SK-N-SH (cell line): ENCODE data around the gene SVIL. TPM values are rescaled to one million over a fixed set of nuclear protein-coding genes. Genes with fewer than 3 reads are reported as not detected.

Experiments
- CTCF ChIA-PET: fragments of 300-600, 350-600 bp; formaldehyde crosslinking; extraction: SDS; loops from one replicate; lab custom pipeline; 2021; lab: Yijun Ruan, JAX
- POLR2A ChIA-PET: fragments of 350-600 bp; sonication (Branson Sonifier 250); formaldehyde crosslinking; extraction: SDS; loops from one replicate; lab custom pipeline; 2020; ENCODE audit warnings: antibody characterized with exemption, inconsistent platforms; lab: Yijun Ruan, JAX
- DNase-seq: peaks from one replicate; pipeline ENCODE4 v3.0.0; 2012
- H2AFZ ChIP-seq: fragments of 200-600 bp; sonication (generic); 2 replicates; pipeline ENCODE4 v1.8.1; 2016; ENCODE audit warnings: antibody characterized with exemption, mild to moderate bottlenecking, low read depth
- H3F3A ChIP-seq: fragments of 200-600 bp; sonication (generic); replicated peaks from 2 replicates; pipeline ENCODE3; 2016; ENCODE audit warnings: antibody characterized with exemption, mild to moderate bottlenecking; ENCODE audit not compliant: insufficient read depth
- H3K27ac ChIP-seq, 2 experiments: fragments of 200-500 bp in 1 of 2; fragments of 200-600 bp in 1 of 2; sonication (Bioruptor generic) in 1 of 2; sonication (generic), shearing (Covaris generic) in 1 of 2; 2 replicates each; pipeline versions ENCODE4 v1.5.1 to v1.6.1; 2014 to 2016; ENCODE audit warnings: low read depth in 2 of 2, inconsistent platforms in 1 of 2, low read length in 1 of 2, mild to moderate bottlenecking in 1 of 2, mixed read lengths in 1 of 2
- H3K27me3 ChIP-seq: fragments of 200-600 bp; sonication (generic), shearing (Covaris generic); 2 replicates; pipeline ENCODE4 v1.6.1; 2016; ENCODE audit warnings: mixed run types; ENCODE audit not compliant: insufficient read depth
- H3K36me3 ChIP-seq, 2 experiments: fragments of 200-500 bp in 1 of 2; fragments of 200-600 bp in 1 of 2; sonication (Bioruptor generic) in 1 of 2; sonication (generic) in 1 of 2; replicated peaks in 1 of 2; 2 replicates each; pipeline versions ENCODE3 to v1.5.1; 2014 to 2016; ENCODE audit warnings: low read length in 1 of 2, mild to moderate bottlenecking in 1 of 2; ENCODE audit not compliant: insufficient read depth in 2 of 2, control insufficient read depth in 1 of 2
- H3K4me1 ChIP-seq, 2 experiments: fragments of 200-500 bp in 1 of 2; fragments of 200-600 bp in 1 of 2; sonication (Bioruptor generic) in 1 of 2; sonication (generic), shearing (Covaris generic) in 1 of 2; 2 replicates each; pipeline versions ENCODE4 v1.5.1 to v1.6.1; 2014 to 2016; ENCODE audit warnings: low read depth in 1 of 2, low read length in 1 of 2, mixed run types in 1 of 2; ENCODE audit not compliant: insufficient read depth in 2 of 2, control insufficient read depth in 1 of 2
- H3K4me2 ChIP-seq: fragments of 200-600 bp; sonication (generic), shearing (Covaris generic); 2 replicates; pipeline ENCODE4 v1.6.1; 2017; ENCODE audit warnings: mixed run types
- H3K4me3 ChIP-seq, 2 experiments: fragments of 200-500 bp in 1 of 2; fragments of 200-600 bp in 1 of 2; sonication (Bioruptor generic) in 1 of 2; sonication (generic), shearing (Covaris generic) in 1 of 2; 2 replicates each; pipeline versions ENCODE4 v1.5.1 to v1.8.1; 2014 to 2016; ENCODE audit warnings: low read depth in 2 of 2, inconsistent platforms in 1 of 2, low read length in 1 of 2, mild to moderate bottlenecking in 1 of 2, mixed read lengths in 1 of 2, moderate library complexity in 1 of 2
- H3K79me2 ChIP-seq: fragments of 200-600 bp; sonication (generic); 2 replicates; pipeline ENCODE4 v1.8.1; 2017; ENCODE audit warnings: mild to moderate bottlenecking; ENCODE audit not compliant: insufficient read depth
- H3K9ac ChIP-seq: fragments of 200-600 bp; sonication (generic); 2 replicates; pipeline ENCODE4 v1.6.1; 2017; ENCODE audit warnings: mixed run types
- H3K9me2 ChIP-seq: fragments of 200-600 bp; sonication (generic); 2 replicates; pipeline ENCODE4 v1.6.1; 2017; ENCODE audit warnings: mixed run types
- H3K9me3 ChIP-seq: fragments of 200-600 bp; sonication (generic); 2 replicates; pipeline ENCODE4 v1.6.1; 2017; ENCODE audit warnings: mixed run types, mild to moderate bottlenecking, moderate library complexity
- H4K20me1 ChIP-seq: fragments of 200-600 bp; sonication (generic); 2 replicates; pipeline ENCODE4 v1.6.1; 2017; ENCODE audit warnings: mild to moderate bottlenecking, mixed run types; ENCODE audit not compliant: insufficient read depth
- CHD2 ChIP-seq: fragments of 150-350 bp; IDR thresholded peaks from 2 replicates; pipeline ENCODE4 v1.6.1; 2018; ENCODE audit warnings: low read length; ENCODE audit not compliant: partially characterized antibody
- CTCF ChIP-seq: fragments of 200-600 bp; sonication (generic); IDR thresholded peaks from 2 replicates; pipeline ENCODE4 v1.6.1; 2017; ENCODE audit warnings: antibody characterized with exemption, mild to moderate bottlenecking, moderate library complexity
- ELF1 ChIP-seq: IDR thresholded peaks from 2 replicates; pipeline ENCODE4 v1.4.0; 2012
- GABPA ChIP-seq: IDR thresholded peaks from 2 replicates; pipeline ENCODE4 v1.4.0; 2012; ENCODE audit warnings: low read depth, mild to moderate bottlenecking
- MAX ChIP-seq: IDR thresholded peaks from 2 replicates; pipeline ENCODE4 v1.4.0; 2012; ENCODE audit warnings: low read depth
- MEF2A ChIP-seq: IDR thresholded peaks from 2 replicates; pipeline ENCODE4 v1.4.0; 2012; ENCODE audit warnings: low read depth, borderline replicate concordance
- MXI1 ChIP-seq: IDR thresholded peaks from 2 replicates; pipeline ENCODE4 v1.6.1; 2012; ENCODE audit warnings: mild to moderate bottlenecking, low read depth, low read length, improper control_type of control experiment
- NRF1 ChIP-seq: IDR thresholded peaks from 2 replicates; pipeline ENCODE4 v1.6.1; 2012; ENCODE audit warnings: low read depth, mild to moderate bottlenecking, low read length
- POLR2AphosphoS5 ChIP-seq: IDR thresholded peaks from 2 replicates; pipeline ENCODE4 v1.6.1; 2012; ENCODE audit warnings: low read depth, low read length
- RCOR1 ChIP-seq: fragments of 150-350 bp; IDR thresholded peaks from 2 replicates; pipeline ENCODE4 v1.6.1; 2017; ENCODE audit warnings: antibody characterized with exemption, low read length
- SIN3A ChIP-seq: IDR thresholded peaks from 2 replicates; pipeline ENCODE4 v1.6.1; 2012; ENCODE audit warnings: low read depth, mild to moderate bottlenecking, low read length, moderate library complexity, borderline replicate concordance
- TAF1 ChIP-seq: IDR thresholded peaks from 2 replicates; pipeline ENCODE4 v1.6.1; 2012; ENCODE audit warnings: low read depth, mild to moderate bottlenecking, low read length, moderate library complexity, borderline replicate concordance
- TCF12 ChIP-seq: IDR thresholded peaks from 2 replicates; pipeline ENCODE4 v1.4.0; 2012
- TEAD4 ChIP-seq: IDR thresholded peaks from 2 replicates; pipeline ENCODE4 v1.4.0; 2012; ENCODE audit warnings: mild to moderate bottlenecking, borderline replicate concordance; ENCODE audit not compliant: insufficient read depth
- USF2 ChIP-seq: fragments of 150-350 bp; IDR thresholded peaks from 2 replicates; pipeline ENCODE4 v1.6.1; 2017; ENCODE audit warnings: antibody characterized with exemption, low read length, low read depth, borderline replicate concordance
- YY1 ChIP-seq: IDR thresholded peaks from 2 replicates; pipeline ENCODE4 v1.4.0; 2012; ENCODE audit warnings: low read depth, mild to moderate bottlenecking
- WGBS: methylation state at CpG from one replicate; pipeline ENCODE4 v1.1.6; 2017; ENCODE audit warnings: low lambda C conversion rate; 5-methylcytosine and 5-hydroxymethylcytosine counted together
- polyA plus RNA-seq, 3 experiments: library from polyadenylated mRNA; depleted of rRNA; stranded (reverse); fragments of >200 nt; gene quantifications; 2 replicates each; pipeline ENCODE4 v1.2.3, GENCODE V29; 2012

The SVIL gene
- polyA plus RNA-seq, 1 of the 3 experiments (the other 2 are of a cell fraction) = 48.7 TPM

- Histone ChIP-seq H3K4me1 (peaks cover 13% of the 10 kb centered on the region in 2 experiments; a peak in 3 of 4 replicates), H3K9ac (no peak overlapping the region), H3K36me3 (peaks cover 12 to 15% of the 10 kb centered on the region in 2 experiments), H3K27me3 (no peaks in the 10 kb centered on the region), H3K79me2 (peaks cover 78% of the 10 kb centered on the region), H3K9me2 (no peaks in the 10 kb centered on the region), H3F3A (peaks cover 10% of the 10 kb centered on the region), H2AFZ (no peak overlapping the region), H4K20me1 (peaks cover 36% of the 10 kb centered on the region), H3K4me2 (peak overlapping the region; percentile 23; the same call in 1 of the 2 replicates), H3K27ac (no peak overlapping the region), H3K9me3 (no peaks in the 10 kb centered on the region), H3K4me3 (no peak overlapping the region)
- CTCF ChIA-PET = interaction anchor here (1.0 to 1.6 kb wide), 3 partner anchors 8 to 37 kb away, joined by 4 to 5 read pairs (median 5); no protein-coding TSS in a partner anchor
- WGBS = 91% methylated on average over 10 of the region's 10 CpGs
- no peak for DNase-seq
- no peak for TF ChIP-seq RCOR1
- no peak for TF ChIP-seq TCF12
- no peak for TF ChIP-seq MAX
- no peak for TF ChIP-seq TEAD4
- POLR2A ChIA-PET = no interaction called here
Measured at GRCh38 chr10:29411666-29412315, 223.0 kb downstream of the SVIL start.

DNA sequence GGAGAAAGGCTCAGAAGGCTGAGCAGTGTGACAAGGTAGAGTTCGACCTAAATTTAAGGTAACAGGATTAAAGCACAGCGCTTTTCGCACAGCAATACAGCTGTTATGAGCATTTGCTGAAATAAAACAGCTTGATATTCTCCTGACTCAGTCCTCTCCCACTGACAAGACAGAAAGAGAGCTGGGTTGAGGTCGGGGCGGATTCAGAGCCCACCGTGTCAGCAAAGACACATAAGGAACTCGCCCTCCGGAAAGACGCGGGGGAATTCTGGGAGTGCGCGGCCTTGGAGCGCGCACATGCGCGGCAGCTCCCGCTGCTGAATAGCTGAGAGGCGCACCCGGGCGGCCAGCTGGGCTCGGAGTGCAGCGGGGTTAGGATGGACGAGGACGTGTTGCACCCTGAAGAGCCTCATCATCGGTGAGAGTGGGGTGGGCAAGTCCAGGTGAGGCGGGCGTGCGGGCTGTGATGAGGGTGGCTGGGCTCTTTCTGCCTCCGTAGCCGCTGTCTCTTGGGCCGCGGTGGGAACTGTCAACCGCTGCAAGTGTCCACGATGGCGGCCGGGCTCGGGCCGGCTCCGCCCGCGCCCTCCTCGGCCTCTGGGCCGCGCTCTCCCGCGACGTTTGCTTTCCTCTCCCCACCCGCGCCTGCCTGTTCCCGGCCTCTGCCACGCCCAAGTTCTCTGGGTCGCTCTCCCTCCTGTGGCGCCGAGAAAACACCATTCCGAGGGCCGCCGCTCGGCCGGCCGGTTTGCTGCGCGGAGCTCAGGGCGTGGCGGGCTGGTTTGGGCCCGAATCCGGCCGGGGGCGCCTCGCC lies 225.3 kb downstream of the SVIL start:
- H3K9ac ChIP-seq = peak overlapping the region; percentile 75
- H3F3A ChIP-seq = peaks cover 10% of the 10 kb centered on the region
- WGBS = 4% methylated on average over 21 of the region's 69 CpGs
- H4K20me1 ChIP-seq = peaks cover 27% of the 10 kb centered on the region
- POLR2A ChIA-PET = interaction anchor here (0.6 to 1.4 kb wide), 4 partner anchors 11 to 325 kb away, joined by 3 to 6 read pairs (median 3); no protein-coding TSS in a partner anchor
- no peaks in the 10 kb centered on the region for H3K9me3 ChIP-seq
- H3K79me2 ChIP-seq = peaks cover 54% of the 10 kb centered on the region
- H3K4me2 ChIP-seq = peak overlapping the region; percentile 85
- no peaks in the 10 kb centered on the region for H3K9me2 ChIP-seq
- DNase-seq = peak; percentile 88
- peak overlapping the region; percentile 85 to 88 for H3K4me3 ChIP-seq
- TF ChIP-seq USF2 (no peak), CTCF (0 out of 2 replicates have a peak, but pooled peaks have one; percentile 9), NRF1 (peak; percentile 92), TAF1 (peak; percentile 61; the same call in 1 of the 2 replicates), ELF1 (no peak), MEF2A (no peak), GABPA (no peak), POLR2AphosphoS5 (peak; percentile 90), MAX (peak; percentile 82), SIN3A (no peak), YY1 (peak; percentile 83), MXI1 (peak; percentile 84), CHD2 (peak; percentile 11), TEAD4 (no peak)
- TF ChIP-seq, all 33 proteins: peak for 8
- H2AFZ ChIP-seq = peak overlapping the region; percentile 97
- H3K27ac ChIP-seq = peak overlapping the region; percentile 61 to 91
- peaks cover 7 to 13% of the 10 kb centered on the region in 2 experiments; a peak in 3 of 4 replicates for H3K4me1 ChIP-seq
- CTCF ChIA-PET = interaction anchor here (1.0 to 2.5 kb wide), 10 partner anchors 10 to 806 kb away, joined by 3 to 8 read pairs (median 3); no protein-coding TSS in a partner anchor
- peaks cover 0 to 2% of the 10 kb centered on the region in 2 experiments for H3K36me3 ChIP-seq
- H3K27me3 ChIP-seq = no peaks in the 10 kb centered on the region
